B cell (primary cell): ENCODE results near the gene CWF19L2.

Experiments used
- CTCF ChIP-seq: fragments of 200-600 bp; IDR thresholded peaks from one replicate; pipeline ENCODE4 v1.8.0; 2022; ENCODE audit warnings: antibody characterized with exemption, mild to moderate bottlenecking
- EZH2 ChIP-seq: IDR thresholded peaks from 2 replicates; pipeline ENCODE4 v1.6.1; 2012; ENCODE audit warnings: borderline replicate concordance, low read depth, mild to moderate bottlenecking, moderate library complexity, low read length; ENCODE audit not compliant: insufficient read depth, poor library complexity, severe bottlenecking

GRCh38 chr11:107438148-107438547 lies 19.5 kb downstream of the CWF19L2 start:
- TF ChIP-seq CTCF (no peak), EZH2 (no peak)
